HG02870 (cell line): ENCODE results near the gene ENGASE.

Source experiments
- ATAC-seq: cut with Tn5 transposase; IDR thresholded peaks from one replicate; pipeline ENCODE4 v1.9.1; 2021; ENCODE audit warnings: mild to moderate bottlenecking, moderate library complexity; ENCODE audit not compliant: unreplicated experiment

The ENGASE gene

GRCh38 chr17:79113699-79114457 lies 39.3 kb downstream of the ENGASE start:
- no peak for ATAC-seq

GRCh38 chr17:79114458-79115301 lies 40.1 kb downstream of the ENGASE start:
- ATAC-seq: no peak

DNA sequence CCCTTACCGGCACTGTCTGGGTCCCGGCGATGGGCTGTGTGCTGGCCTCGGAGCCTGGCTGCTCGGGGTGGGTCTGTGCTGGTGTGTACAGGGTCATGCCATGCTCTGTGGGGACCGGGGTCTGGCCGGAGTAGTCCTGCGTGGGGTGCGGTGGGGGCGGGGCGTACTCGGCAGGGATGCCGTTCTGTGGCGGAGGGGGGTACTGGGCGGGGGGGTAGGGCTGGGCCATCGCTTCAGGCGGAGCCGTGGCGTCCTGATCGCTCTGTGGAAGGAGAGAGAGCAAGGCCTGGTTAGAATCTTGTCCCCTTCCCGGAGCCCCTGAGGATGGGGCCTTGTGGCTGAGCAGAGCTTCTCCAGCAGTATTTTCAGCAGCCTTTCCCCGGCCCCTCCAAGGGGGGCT lies 40.9 kb downstream of the ENGASE start:
- ATAC-seq: no peak

DNA sequence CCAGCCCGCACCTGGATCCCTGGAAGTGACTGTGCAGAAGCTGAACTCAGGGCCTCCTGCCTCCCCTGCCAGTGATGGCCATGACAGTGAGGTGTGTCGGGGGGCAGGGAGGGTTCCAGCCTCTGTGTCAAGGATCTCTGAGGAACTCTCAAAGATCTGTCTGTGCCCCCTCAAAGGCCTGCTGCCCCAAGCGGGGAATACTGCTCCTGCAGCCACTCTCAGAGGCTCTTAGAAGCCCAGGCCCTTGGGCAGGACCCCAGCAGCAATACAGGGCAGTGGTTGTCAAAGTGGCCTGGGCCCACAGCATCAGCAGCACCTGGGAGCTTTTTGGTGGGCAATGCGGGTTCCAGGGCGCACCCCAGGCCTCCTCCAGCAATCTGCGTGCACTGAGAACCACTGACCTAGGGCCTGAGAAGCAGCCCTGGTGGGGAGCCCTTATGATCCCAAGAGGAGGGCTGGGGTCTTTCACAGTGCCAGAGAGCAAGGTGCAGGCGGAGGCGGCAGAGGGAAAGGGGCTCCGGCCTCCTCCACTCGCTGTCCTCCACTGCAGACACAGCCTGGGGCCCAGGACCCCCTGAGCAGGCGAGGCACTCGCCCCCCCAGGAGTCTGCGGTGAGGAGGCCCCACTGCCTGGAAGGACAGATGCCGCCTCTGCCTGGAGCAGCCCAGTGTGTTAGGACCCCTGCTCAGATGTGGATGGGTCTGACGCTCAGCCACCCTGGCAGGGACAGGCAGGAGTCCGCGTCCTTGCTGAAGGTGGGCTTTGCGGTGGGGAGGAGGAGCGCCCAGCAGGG lies 42.1 kb downstream of the ENGASE start:
- no peak for ATAC-seq

- ATAC-seq: no peak
Measured at GRCh38 chr17:79117905-79118487, 43.4 kb downstream of the ENGASE start.

DNA sequence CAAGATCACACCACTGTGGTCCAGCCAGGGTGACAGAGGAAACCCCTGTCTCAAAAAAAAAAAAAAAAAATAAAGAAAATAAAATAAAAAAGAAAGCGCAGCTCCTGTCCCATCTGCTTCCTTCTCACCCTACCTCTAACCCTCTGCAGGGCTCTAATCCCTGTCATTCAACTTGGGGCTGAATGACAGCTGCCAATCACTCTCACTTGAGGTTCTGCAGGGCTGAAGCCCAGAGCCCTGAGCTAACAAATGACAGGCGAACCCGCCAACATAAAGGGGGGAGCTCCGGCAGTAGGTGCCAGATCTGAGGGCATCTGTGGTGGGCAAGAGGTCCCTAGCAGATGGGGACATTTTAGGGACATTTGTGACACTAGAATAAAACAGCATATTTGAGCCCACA lies 44.3 kb downstream of the ENGASE start:
- no peak for ATAC-seq

GRCh38 chr17:79120259-79120658 lies 45.6 kb downstream of the ENGASE start:
- ATAC-seq: no peak

DNA sequence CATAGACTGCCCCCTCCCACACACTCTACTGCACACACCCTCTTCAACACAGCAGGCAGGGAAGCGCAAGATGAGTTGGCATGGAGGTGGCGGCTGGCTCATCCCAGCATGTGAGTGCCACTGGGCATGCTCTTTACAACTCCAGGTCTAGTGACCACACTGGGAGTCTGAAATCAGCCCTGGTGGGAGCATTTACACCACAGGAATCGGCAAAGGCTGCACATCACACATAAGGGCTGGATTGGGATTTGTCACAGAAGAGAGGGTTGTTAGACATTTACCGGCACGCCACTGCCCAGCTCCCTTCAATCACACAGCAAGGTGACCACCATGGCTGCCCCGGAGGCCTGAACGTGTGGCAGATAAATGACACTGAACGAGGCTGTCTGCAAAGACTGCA lies 49.4 kb downstream of the ENGASE start:
- no peak for ATAC-seq

GRCh38 chr17:79124513-79125209 lies 50.0 kb downstream of the ENGASE start:
- no peak for ATAC-seq

DNA sequence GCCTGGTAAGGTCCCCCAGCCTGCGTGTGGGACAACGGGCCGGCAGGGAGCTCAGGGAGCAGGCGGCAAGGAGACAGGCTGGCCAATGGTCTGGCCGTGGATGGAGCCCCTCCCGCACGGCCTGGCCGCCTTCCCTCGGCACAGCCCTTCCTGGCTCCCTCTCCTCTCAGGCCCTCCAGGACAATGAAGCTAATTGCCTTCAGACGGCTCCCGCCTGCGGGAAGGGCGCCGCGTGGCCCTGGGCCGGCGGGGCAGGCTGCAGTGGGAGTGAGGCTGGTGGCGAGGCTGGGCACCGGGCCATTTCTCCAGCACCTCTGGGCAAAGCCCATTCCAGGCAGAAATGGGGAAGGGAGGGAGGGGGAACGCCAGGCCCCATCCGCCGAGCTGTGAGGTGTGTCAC lies 50.9 kb downstream of the ENGASE start:
- ATAC-seq: no peak

- no peak for ATAC-seq
Measured at GRCh38 chr17:79126139-79126538, 51.5 kb downstream of the ENGASE start.

DNA sequence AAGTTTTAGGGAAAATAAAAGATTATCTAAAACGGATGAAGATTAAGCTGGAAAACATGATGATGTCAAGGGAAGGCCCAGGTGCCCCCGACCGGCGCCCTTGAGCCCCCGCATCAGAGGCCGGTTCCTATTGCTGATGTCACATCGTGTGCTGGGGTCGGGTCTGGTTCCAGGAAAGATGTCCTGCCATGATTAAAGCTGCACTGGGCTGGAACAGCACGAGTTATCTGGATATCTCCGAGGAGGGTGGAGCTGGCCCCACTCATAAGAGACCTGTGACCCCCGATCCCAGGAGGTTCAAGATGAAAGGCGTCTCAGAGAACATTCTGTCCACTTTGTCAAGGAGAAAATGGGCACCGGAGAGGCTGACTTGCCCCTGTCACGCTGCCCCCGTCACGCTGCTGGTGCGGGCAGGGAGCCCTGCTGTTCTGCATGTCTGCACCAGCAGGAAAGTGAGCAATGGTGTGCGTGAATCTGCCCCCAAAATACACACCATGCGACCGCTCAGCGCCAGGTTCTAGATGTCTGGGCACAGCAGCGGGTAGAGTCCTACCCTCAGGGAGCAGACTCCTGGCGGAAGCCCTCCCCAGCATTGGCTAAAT lies 53.0 kb downstream of the ENGASE start:
- ATAC-seq: no peak

GRCh38 chr17:79129523-79129922 lies 54.9 kb downstream of the ENGASE start:
- ATAC-seq: no peak

DNA sequence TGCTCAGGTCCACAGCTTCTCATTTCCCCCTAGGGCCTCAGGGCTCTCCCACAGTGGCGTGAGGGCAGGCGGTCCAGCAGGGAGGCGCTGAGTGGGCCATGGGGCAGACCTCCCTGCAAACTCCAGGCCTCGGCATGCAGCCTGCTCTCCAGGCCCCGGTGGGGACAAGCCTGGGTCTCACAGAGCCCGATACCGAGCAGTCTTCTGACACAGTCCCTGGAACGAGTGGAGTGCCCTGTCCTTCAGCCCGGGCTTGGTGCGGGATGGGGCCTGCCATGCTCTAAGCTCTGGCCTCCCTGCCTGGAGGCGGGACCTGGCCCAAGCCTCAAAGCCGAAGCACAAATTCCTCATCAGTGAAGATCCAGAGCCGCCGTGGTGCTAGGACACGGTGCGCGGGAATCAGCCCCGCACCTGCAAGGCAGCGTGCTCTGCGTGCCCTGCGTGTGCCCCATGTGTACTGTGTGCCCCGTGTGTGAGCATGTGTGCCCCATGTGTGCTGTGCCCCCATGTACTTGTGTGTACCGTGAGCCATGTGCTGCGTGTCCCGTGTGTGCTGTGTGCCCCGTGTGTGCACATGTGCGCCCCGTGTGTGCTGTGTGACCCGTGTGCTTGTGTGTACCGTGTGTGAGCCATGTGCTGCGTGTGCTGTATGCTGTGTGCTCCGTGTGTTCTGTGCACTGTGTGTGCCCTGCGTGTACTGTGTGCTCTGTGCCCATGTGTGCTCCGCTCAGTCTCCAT lies 56.1 kb downstream of the ENGASE start:
- no peak for ATAC-seq

- ATAC-seq: no peak
Measured at GRCh38 chr17:79131274-79131635, 56.6 kb downstream of the ENGASE start.

- ATAC-seq: no peak
Measured at GRCh38 chr17:79131701-79132100, 57.1 kb downstream of the ENGASE start.

GRCh38 chr17:79132271-79133064 lies 57.8 kb downstream of the ENGASE start:
- ATAC-seq: no peak

- no peak for ATAC-seq
Measured at GRCh38 chr17:79133214-79133613, 58.6 kb downstream of the ENGASE start.

GRCh38 chr17:79133985-79134384 lies 59.4 kb downstream of the ENGASE start:
- no peak for ATAC-seq
